ES-I3 (cell line): ENCODE measurements around the gene OXCT1.

Experiments used
- H3K36me3 ChIP-seq: 2 replicates; pipeline ENCODE4 v1.6.1; 2013; ENCODE audit warnings: mild to moderate bottlenecking, low read length, control low read depth, moderate library complexity; ENCODE audit not compliant: insufficient read depth
- H3K4me1 ChIP-seq: 2 replicates; pipeline ENCODE4 v1.6.1; 2013; ENCODE audit warnings: mild to moderate bottlenecking, control low read depth, low read length; ENCODE audit not compliant: insufficient read depth
- H3K9ac ChIP-seq: 2 replicates; pipeline ENCODE4 v1.6.1; 2013; ENCODE audit warnings: low read depth, mild to moderate bottlenecking, low read length, moderate library complexity
- H3K9me3 ChIP-seq: 2 replicates; pipeline ENCODE4 v1.6.1; 2013; ENCODE audit warnings: mild to moderate bottlenecking, low read length, moderate library complexity; ENCODE audit not compliant: control insufficient read depth, insufficient read depth

Gene OXCT1

GRCh38 chr5:41794471-41794870 lies 75.8 kb downstream of the OXCT1 start:
- peaks cover 13% of the 10 kb centered on the region for H3K4me1 ChIP-seq
- no peak overlapping the region for H3K9ac ChIP-seq

GRCh38 chr5:41793141-41793770 lies 77.0 kb downstream of the OXCT1 start:
- H3K9ac ChIP-seq: no peak overlapping the region
- no peaks in the 10 kb centered on the region for H3K9me3 ChIP-seq
- H3K36me3 ChIP-seq: no peaks in the 10 kb centered on the region
- H3K4me1 ChIP-seq: peaks cover 13% of the 10 kb centered on the region

More at GRCh38 chr5:41794471-41794870, 75.8 kb downstream of the OXCT1 start:
- no peaks in the 10 kb centered on the region for H3K36me3 ChIP-seq
- H3K9me3 ChIP-seq: no peaks in the 10 kb centered on the region

DNA sequence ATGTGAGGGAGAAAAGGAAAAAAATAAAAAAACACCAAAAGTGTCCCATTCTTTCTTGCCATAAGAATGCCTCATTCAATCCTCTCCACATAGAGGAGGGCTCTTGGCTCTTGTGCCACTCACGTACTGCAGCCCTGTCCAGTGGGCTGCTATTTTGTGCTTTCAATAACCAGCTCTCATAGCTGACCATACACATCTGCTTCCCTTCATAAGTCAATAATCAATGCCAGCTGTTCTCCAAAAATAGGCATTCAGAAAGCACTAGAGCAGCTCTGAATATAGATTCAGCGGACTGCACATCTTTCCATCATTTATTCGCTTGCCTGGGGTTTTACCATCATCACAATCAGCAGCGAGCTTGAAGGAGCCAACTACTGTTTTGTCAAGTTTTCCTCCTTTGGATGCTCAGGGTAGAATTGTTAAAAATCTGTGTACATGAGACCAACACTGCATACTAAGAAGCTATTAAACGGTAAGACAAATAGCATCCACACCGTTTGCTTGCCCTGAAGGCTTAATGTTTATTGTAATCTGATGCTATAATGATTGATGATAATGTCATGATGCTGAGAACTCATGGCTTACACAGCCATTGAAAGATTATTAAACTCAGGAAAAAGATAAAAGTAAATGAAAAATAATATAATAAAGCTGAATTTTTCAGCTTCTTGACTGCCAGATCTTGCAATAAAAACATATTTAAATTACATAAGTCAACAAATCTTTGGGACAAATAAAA lies 80.0 kb downstream of the OXCT1 start:
- Histone ChIP-seq H3K9me3 (no peaks in the 10 kb centered on the region), H3K36me3 (no peaks in the 10 kb centered on the region), H3K4me1 (peaks cover 22% of the 10 kb centered on the region), H3K9ac (no peak overlapping the region)

- H3K9ac ChIP-seq: no peak overlapping the region
- no peaks in the 10 kb centered on the region for H3K9me3 ChIP-seq
- peaks cover 14% of the 10 kb centered on the region for H3K4me1 ChIP-seq
- H3K36me3 ChIP-seq: no peaks in the 10 kb centered on the region
Observed at GRCh38 chr5:41789434-41789833, 80.8 kb downstream of the OXCT1 start.

DNA sequence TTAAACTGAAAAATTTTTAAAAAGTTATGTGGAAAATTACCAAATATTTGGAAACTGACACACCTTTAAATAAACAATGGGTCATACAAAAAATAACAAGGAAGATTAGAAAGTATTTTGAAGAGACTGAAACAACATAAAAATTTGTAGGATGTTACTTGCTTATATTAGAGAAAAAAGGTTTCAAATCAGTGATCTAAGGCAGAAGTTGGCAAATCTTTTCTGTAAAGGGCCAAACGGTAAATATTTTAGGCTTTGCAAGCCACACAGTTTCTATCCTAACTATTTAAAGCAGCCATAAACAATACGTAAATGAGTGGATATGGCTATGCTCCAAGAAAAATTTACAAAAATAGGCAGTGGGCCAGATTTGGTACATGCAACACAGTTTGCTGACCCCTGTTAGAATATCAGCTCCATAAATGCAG lies 81.3 kb downstream of the OXCT1 start:
- Histone ChIP-seq H3K9me3 (no peaks in the 10 kb centered on the region), H3K4me1 (peaks cover 11% of the 10 kb centered on the region; the same call in 1 of the 2 replicates), H3K9ac (no peak overlapping the region), H3K36me3 (no peaks in the 10 kb centered on the region)

- peaks cover 11% of the 10 kb centered on the region; the same call in 1 of the 2 replicates for H3K4me1 ChIP-seq
- H3K36me3 ChIP-seq: no peaks in the 10 kb centered on the region
- H3K9me3 ChIP-seq: no peaks in the 10 kb centered on the region
- H3K9ac ChIP-seq: no peak overlapping the region
Observed at GRCh38 chr5:41787265-41787664, 83.0 kb downstream of the OXCT1 start.

DNA sequence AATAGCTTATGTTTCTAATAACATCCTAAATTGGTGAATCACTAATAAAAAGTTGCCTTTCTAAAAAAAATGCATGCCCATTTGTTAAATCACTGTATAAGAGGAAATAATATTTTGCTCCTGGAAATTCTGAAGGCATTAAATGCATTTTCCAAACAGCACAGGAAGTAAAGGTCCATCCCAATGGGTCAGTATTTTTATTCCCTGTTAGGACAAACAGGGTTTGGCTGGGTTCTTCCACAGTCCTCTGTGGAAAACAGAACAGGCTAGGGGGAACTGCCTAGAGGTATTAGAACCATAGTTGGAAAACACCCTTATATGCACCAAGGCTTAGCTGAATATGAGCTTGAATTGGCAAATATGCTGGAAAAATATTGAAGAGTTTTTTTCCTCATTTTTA lies 85.2 kb downstream of the OXCT1 start:
- Histone ChIP-seq H3K9ac (no peak overlapping the region), H3K36me3 (no peaks in the 10 kb centered on the region), H3K9me3 (no peaks in the 10 kb centered on the region), H3K4me1 (peaks cover 11% of the 10 kb centered on the region; the same call in 1 of the 2 replicates)

- Histone ChIP-seq H3K4me1 (no peaks in the 10 kb centered on the region), H3K9ac (no peak overlapping the region), H3K36me3 (no peaks in the 10 kb centered on the region), H3K9me3 (no peaks in the 10 kb centered on the region)
Observed at GRCh38 chr5:41778410-41778809, 91.8 kb downstream of the OXCT1 start.

GRCh38 chr5:41776435-41776834 lies 93.8 kb downstream of the OXCT1 start:
- Histone ChIP-seq H3K36me3 (no peaks in the 10 kb centered on the region), H3K9me3 (no peaks in the 10 kb centered on the region), H3K4me1 (no peaks in the 10 kb centered on the region), H3K9ac (no peak overlapping the region)

- no peak overlapping the region for H3K9ac ChIP-seq
- no peaks in the 10 kb centered on the region for H3K9me3 ChIP-seq
- H3K36me3 ChIP-seq: no peaks in the 10 kb centered on the region
- no peaks in the 10 kb centered on the region for H3K4me1 ChIP-seq
Observed at GRCh38 chr5:41773799-41774198, 96.4 kb downstream of the OXCT1 start.

GRCh38 chr5:41772785-41773442 lies 97.3 kb downstream of the OXCT1 start:
- Histone ChIP-seq H3K9ac (no peak overlapping the region), H3K4me1 (no peaks in the 10 kb centered on the region), H3K9me3 (no peaks in the 10 kb centered on the region), H3K36me3 (no peaks in the 10 kb centered on the region)

GRCh38 chr5:41772056-41772455 lies 98.2 kb downstream of the OXCT1 start:
- Histone ChIP-seq H3K4me1 (no peaks in the 10 kb centered on the region), H3K9me3 (no peaks in the 10 kb centered on the region), H3K36me3 (no peaks in the 10 kb centered on the region), H3K9ac (no peak overlapping the region)

GRCh38 chr5:41770799-41771198 lies 99.4 kb downstream of the OXCT1 start:
- Histone ChIP-seq H3K9me3 (no peaks in the 10 kb centered on the region), H3K36me3 (no peaks in the 10 kb centered on the region), H3K4me1 (no peaks in the 10 kb centered on the region), H3K9ac (no peak overlapping the region)

- Histone ChIP-seq H3K4me1 (no peaks in the 10 kb centered on the region), H3K36me3 (no peaks in the 10 kb centered on the region), H3K9me3 (no peaks in the 10 kb centered on the region), H3K9ac (no peak overlapping the region)
Observed at GRCh38 chr5:41768692-41769091, 101.5 kb downstream of the OXCT1 start.

- H3K9ac ChIP-seq: no peak overlapping the region
- H3K9me3 ChIP-seq: no peaks in the 10 kb centered on the region
- no peaks in the 10 kb centered on the region for H3K36me3 ChIP-seq
- no peaks in the 10 kb centered on the region for H3K4me1 ChIP-seq
Observed at GRCh38 chr5:41764650-41765049, 105.6 kb downstream of the OXCT1 start.
